G401 (cell line): ENCODE data around the gene PBOV1. TPM values are rescaled to one million over a fixed set of nuclear protein-coding genes. Genes with fewer than 3 reads are reported as not detected.
A peak's percentile ranks its signal among the peaks of the same experiment; 100 is the strongest.
"Not testable (repeated sequence)": the region's sequence is repeated elsewhere in the genome, so short reads cannot be mapped to it uniquely, and the experiment has no call there.

Experiments used
- DNase-seq: peaks from one replicate; pipeline ENCODE4 v3.0.0-alpha.2; 2015; ENCODE audit warnings: low spot score
- in situ Hi-C: cut with HindIII; loops from 2 replicates; pipeline ENCODE4 v1.10.0; 2016; ENCODE audit warnings: low sequenced_read_pairs, mixed read lengths
- total RNA-seq: library from RNA; depleted of rRNA; stranded (reverse); fragments of >200 nt; shearing (Covaris generic); gene quantifications from 2 replicates; pipeline ENCODE4 v1.2.3, GENCODE V29; 2014

The PBOV1 gene
- total RNA-seq, 1 experiment from 2014 or later: not detected

DNA sequence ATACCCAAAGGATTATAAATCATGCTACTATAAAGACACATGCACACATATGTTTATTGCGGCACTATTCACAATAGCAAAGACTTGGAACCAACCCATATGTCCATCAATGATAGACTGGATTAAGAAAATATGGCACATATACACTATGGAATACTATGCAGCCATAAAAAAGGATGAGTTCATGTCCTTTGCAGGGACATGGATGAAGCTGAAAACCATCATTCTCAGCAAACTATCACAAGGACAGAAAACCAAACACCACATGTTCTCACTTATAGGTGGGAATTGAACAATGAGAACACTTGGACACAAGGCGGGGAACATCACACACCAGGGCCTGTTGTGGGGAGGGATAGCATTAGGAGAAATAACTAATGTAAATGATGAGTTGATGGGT lies 5.8 kb downstream of the PBOV1 start:
- DNase-seq, in situ Hi-C loops: not testable (repeated sequence)

- in situ Hi-C loops: no loop called here
Measured at GRCh38 chr6:138211601-138212000, 6.7 kb downstream of the PBOV1 start.

DNA sequence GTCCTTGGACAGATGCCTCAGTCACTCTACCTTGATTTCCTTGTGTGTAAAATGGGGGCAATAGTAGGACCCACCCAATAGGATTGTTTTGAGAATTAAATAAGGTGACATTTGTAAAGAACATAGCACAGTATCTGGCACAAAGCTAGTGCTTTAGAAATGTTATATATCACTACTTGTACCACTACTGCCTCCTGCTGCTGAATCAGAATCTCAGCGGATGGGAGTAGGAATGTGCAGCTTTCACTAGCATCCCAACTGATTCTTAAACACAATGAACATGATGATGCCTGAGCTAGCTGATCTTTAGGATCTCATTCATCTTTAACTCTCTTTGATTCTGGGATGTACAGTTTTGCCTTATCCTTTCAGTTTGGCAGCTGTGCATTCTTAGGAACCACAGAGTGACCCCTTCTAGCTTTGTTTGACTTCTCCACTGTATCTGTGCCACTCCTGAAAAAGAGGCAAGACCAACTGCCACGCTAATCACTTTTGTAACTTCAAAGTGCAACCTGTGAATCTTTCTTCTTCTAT lies 7.2 kb downstream of the PBOV1 start:
- in situ Hi-C loops: no loop called here
- DNase-seq: no peak

More at GRCh38 chr6:138211601-138212000, 6.7 kb downstream of the PBOV1 start:
- DNase-seq: no peak

DNA sequence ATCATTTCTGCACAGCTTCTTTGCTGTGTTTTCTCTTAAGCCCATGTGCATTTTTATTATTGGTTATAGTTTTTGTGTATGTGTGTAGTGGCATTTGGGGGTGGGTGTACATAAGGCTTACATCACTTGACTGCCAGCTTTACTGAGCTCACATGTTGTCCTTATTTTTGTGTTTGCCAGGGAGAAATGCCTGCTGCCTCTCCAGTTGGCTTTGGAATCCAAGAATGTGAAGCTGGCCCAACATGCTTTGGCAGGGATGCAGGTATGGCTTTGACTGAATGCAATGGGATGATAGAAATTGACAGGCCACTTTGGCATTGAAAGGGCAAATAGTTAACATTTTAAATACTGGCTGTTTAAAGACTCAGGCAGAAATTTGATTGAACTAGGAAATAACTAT lies 11.4 kb downstream of the PBOV1 start:
- in situ Hi-C loops: no loop called here
- peak; percentile 96 for DNase-seq

DNA sequence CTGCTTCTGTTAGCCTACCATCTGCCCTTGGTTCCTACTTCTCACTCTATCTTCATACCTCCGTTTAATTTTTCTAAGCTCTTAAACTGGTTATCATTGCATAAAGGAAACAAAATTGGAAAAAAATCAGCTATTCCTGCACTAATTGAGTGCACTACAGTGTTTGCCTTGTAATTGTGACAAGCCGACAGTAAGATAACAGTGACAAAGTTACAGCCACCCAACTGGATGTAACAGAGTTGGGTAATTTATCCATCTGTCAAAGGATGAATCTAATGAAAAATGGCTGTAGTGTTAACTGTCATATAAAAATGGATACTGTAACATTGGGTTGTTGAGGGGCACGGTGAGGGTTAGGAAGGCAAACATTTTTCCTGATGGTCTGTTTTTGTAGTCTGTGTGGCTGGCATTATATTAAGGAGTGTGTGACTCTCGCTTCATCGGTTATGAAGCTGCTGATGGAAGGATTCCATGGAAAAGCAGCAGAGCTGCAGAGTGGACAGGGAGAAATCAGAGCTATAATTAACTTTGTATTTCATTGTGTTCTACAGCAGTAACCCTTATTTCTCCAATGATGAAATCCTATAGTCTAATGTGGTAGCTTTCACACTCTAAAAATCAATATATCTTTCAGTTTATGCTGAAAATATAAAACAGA lies 12.7 kb downstream of the PBOV1 start:
- in situ Hi-C loops: no loop called here
- peak; percentile 86 for DNase-seq

GRCh38 chr6:138204792-138205384 lies 13.4 kb downstream of the PBOV1 start:
- in situ Hi-C loops: no loop called here
- DNase-seq: no peak

GRCh38 chr6:138204303-138204702 lies 14.0 kb downstream of the PBOV1 start:
- no peak for DNase-seq
- in situ Hi-C loops: no loop called here

GRCh38 chr6:138203315-138203714 lies 15.0 kb downstream of the PBOV1 start:
- DNase-seq: peak; percentile 71
- in situ Hi-C loops: no loop called here

GRCh38 chr6:138201836-138202235 lies 16.5 kb downstream of the PBOV1 start:
- in situ Hi-C loops: no loop called here
- DNase-seq: no peak

DNA sequence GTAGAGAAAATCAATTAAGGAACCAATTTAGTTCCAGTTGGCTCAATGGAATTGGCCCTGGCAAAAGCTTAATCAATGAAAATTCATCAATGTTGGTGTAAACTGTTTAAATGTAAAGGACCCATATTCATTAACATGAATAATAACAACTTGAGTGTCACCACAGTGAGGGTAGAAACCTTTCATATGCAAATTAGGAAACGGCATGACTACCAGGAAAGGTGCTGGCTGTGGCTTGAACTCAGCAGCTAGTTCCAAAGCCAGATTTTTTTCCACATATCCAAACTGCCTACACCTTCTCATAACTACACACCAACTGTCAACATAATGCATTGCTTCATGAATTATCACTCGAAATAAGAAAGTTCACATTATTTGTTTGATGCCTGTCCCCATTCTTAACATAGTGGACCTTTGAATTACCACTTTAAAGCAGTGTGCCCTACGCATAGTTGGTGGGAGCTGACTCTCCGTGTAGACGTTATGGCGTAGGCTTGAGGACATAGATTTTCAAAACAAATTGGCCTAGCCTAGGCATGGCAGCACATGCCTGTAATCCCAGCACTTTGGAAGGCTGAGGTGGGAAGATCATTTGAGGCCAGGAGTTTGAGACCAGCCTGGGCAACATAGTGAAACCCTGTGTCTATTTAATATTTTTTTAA lies 19.7 kb downstream of the PBOV1 start:
- in situ Hi-C loops: no loop called here
- no peak for DNase-seq

- DNase-seq: no peak
- in situ Hi-C loops: no loop called here
Measured at GRCh38 chr6:138197570-138197969, 20.7 kb downstream of the PBOV1 start.

DNA sequence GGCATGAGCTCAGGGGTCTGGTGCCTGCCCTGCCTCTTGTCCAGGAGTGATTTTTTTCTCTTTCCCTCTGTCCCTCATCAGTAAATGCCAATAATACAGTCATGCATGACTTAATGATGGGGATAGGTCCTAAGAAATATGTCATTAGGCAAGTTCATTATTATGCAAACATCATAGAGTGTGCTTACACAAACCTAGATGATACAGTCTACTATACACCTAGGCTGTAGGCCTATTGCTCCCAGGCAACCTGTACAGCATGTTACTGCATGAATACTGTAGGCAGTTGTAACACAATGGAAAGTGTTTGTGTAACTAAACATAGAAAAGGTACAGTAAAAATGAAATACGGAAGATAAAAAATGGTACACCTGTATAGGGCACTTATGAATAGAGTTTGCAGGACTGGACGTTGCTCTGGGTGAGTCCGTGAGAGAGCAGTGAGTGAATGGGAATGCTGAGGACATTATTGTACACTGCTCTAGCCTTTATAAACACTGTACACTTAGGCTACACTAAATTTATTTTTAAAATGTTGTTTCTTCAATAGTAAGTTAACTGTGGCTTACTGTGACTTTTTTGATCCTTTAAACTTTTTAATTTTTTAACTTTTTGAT lies 22.1 kb downstream of the PBOV1 start:
- in situ Hi-C loops: no loop called here
- no peak for DNase-seq

DNA sequence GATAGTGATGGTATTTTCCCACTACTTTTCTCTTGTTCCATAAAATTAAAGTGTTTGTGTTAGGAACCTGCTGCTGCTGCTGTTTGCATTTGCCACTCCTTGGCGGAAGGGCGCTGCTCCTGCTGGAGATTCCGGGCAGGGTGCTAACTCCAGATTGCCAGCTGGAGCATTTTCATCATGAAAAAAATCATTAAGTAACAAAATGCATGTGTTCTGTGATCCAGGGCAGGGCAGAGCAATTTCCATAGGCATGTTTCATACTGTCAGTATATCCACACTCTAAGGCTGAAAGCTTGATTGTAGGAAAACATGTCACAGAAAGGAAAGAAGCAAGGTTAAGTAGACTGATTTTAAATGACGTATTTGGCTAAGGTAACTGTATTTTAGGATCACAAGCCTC lies 24.0 kb downstream of the PBOV1 start:
- in situ Hi-C loops: no loop called here
- DNase-seq: peak; percentile 84

DNA sequence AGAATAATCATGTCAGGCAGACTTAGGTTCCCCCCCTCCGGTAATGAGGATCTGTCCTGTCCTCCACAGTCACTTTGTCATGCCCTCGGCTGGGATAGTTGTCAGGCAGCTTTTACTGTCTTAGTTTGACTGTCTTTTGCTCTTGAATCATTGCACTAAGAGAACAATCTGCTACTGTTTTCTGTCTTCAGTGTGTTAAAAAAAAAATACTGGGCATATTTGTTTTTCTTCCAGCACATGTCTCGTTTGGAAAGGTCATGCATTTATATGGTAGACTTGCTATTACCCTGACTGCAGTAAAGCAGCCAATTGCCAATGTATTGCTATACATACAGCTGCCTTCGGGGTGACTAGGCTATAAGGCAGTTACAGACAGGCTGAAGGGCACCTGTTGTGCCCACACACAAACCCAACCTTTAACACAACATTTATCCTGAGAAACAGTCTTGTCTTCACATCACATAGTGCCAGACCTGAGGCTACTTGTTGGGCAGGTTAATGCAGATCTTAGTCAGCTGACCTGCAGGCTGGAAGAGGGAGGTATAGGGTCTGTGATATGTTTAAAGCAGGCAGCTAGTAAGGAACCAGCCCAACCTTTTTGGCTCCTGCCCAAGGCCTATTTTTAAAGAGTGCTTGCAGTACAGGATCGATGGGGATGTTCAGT lies 29.9 kb downstream of the PBOV1 start:
- in situ Hi-C loops: no loop called here
- DNase-seq: no peak

DNA sequence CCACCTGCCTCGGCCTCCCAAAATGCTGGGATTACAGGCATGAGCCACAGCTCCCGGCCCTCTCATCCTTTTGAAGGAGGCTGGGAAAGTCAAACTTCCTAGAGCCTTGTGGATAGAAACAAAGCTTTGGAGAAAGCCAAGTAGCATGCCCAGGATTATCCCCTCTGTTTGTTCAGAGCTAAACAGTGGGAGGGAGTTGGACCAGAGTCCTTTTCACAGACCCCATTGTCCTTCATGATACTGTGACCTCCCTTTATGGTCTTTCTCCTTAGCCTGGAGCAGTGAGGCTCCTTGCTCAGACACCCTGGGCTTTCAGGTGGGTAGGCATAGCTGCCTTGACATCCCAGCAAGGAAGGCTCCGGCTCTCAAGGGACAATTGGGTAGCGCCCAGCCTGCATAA lies 31.1 kb downstream of the PBOV1 start:
- DNase-seq: no peak
- in situ Hi-C loops: no loop called here

- in situ Hi-C loops: no loop called here
- DNase-seq: no peak
Measured at GRCh38 chr6:138184230-138184629, 34.1 kb downstream of the PBOV1 start.

GRCh38 chr6:138183790-138184134 lies 34.5 kb downstream of the PBOV1 start:
- in situ Hi-C loops: no loop called here
- no peak for DNase-seq

DNA sequence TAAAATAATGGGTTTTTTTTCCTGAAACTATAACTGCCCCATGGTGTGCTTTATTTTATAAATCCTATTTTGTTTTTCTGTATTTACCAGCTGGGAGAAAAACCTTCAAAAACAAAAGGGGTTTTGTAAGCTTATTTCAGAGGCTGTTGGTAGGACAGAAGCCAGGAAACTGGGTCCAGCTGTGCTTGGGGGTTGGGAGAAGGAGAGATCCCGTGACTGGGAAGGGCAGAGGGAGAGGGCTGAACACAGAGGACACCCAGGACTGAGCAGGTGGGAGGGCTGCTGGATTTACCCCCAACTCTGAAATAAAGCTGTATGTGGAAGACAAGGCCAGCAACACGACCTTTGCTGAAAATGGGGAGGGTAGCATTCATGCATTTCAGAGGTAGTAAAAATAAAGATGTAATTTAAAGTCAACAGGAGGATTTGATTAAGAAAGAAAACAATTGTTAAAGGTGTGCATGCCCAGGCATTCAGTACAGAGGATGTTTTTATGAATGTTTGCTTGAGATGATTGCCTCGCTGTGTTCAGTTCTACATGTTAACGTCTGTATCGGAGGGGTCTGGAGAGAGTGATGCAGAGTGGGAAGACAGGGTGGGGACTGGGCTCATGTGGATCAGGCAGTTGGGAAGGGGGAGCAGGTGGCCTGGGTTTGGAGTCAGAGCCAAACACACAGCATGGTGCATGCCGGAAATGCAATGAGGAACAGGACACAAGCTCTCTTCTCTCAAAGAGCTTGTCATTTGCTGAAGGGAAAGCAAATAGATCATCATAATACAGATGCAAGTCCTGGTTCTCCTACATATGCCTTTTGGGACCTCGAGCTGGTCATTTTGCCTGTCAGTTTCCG lies 35.1 kb downstream of the PBOV1 start:
- peak; percentile 74 for DNase-seq
- in situ Hi-C loops: no loop called here
